ENCODE data around the gene PSTPIP2. TPM values are rescaled to one million over a fixed set of nuclear protein-coding genes. Genes with fewer than 3 reads are reported as not detected.
"Not testable (repeated sequence)": the region's sequence is repeated elsewhere in the genome, so short reads cannot be mapped to it uniquely, and the experiment has no call there.

PSTPIP2 gene
- total and polyA plus RNA-seq, 5 donors from 2014 or later: 10.3 to 16.1 (median 12.4) TPM

GRCh38 chr18:46054956-46055837, 16.9 kb downstream of the PSTPIP2 start:
- ATAC-seq (ENCODE audit: low read depth in 2 of 2) (peak; percentile 77 to 79), DNase-seq (peak in 2 of 3 donors; percentile 15 to 66)
- H3K4me1 ChIP-seq (ENCODE audit: control insufficient read depth, insufficient read depth, low read length, poor library complexity, severe bottlenecking): peaks cover 14% of the 10 kb centered on the region
- H3K4me3 Mint-ChIP-seq: peak overlapping the region in 2 of 4 donors; percentile 56 to 65
- peak overlapping the region; percentile 39 for H3K4me3 ChIP-seq (ENCODE audit: low read depth, low read length)
- peak overlapping the region; percentile 86 to 97 (median 90) for H3K27ac Mint-ChIP-seq
- no peaks in the 10 kb centered on the region for H3K27me3 Mint-ChIP-seq
- no peaks in the 10 kb centered on the region for H3K27me3 ChIP-seq (ENCODE audit: control insufficient read depth, insufficient read depth, low read length)
- H3K36me3 ChIP-seq (ENCODE audit: control insufficient read depth, insufficient read depth, low read length): no peaks in the 10 kb centered on the region
- no peaks in the 10 kb centered on the region for H3K9me3 Mint-ChIP-seq
- no peaks in the 10 kb centered on the region for H3K36me3 Mint-ChIP-seq
- H3K4me1 Mint-ChIP-seq: peaks cover 18 to 44% (median 28%) of the 10 kb centered on the region in 4 donors
- H3K27ac ChIP-seq (ENCODE audit: insufficient read depth, low read length, poor library complexity, severe bottlenecking): peak overlapping the region; percentile 54
- no peaks in the 10 kb centered on the region for H3K9me3 ChIP-seq (ENCODE audit: control insufficient read depth in 2 of 2, low read length in 2 of 2)

DNA sequence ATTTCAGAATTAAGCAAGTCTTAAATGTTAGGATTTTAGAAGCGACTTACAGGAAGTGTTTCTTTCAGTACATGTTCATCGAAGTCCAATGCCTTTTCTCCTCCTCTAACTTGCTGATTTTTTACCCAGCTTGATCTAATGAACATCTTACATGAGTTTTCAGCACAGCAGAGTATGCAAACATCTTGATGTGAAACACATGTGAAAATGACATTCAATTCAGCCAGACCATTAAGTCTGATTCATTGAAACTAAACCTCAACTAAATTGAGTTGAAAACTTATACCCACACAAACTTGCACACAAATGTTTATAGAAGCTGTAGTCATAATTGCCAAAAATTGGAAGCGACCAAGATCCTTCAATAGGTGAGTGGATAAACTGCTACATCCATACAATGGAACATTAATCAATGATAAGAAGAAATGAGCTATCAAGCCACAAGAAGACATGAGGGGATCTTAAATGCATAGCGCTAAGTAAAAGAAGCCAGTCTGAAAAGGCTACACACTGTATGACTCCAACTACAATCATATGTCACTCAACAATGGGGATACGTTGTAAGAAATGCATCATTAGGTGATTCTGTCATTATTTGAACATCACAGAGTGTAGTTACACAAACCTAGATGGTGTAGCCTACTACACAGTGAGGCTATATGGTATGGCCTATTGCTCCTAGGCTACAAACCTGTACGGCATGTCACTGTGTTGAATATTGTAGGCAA, 18.5 kb downstream of the PSTPIP2 start:
- no peak for DNase-seq
- no peak for ATAC-seq (ENCODE audit: low read depth in 2 of 2)
- Histone ChIP-seq H3K4me1 (ENCODE audit: control insufficient read depth, insufficient read depth, low read length, poor library complexity, severe bottlenecking) (peaks cover 14% of the 10 kb centered on the region), H3K27me3 (ENCODE audit: control insufficient read depth, insufficient read depth, low read length) (no peaks in the 10 kb centered on the region), H3K9me3 (ENCODE audit: control insufficient read depth in 2 of 2, low read length in 2 of 2) (no peaks in the 10 kb centered on the region), H3K36me3 (ENCODE audit: control insufficient read depth, insufficient read depth, low read length) (no peaks in the 10 kb centered on the region), H3K4me3 (ENCODE audit: low read depth, low read length) (no peak overlapping the region), H3K27ac (ENCODE audit: insufficient read depth, low read length, poor library complexity, severe bottlenecking) (no peak overlapping the region)
- H3K36me3 Mint-ChIP-seq: peaks cover 3% of the 10 kb centered on the region
- H3K27me3 Mint-ChIP-seq: no peaks in the 10 kb centered on the region
- peaks cover 18 to 44% (median 29%) of the 10 kb centered on the region in 4 donors for H3K4me1 Mint-ChIP-seq
- peaks cover 0 to 1% (median 0%) of the 10 kb centered on the region in 7 donors for H3K9me3 Mint-ChIP-seq
- peak overlapping the region in 1 of 4 donors; percentile 0 for H3K4me3 Mint-ChIP-seq
- no peak overlapping the region for H3K27ac Mint-ChIP-seq

DNA sequence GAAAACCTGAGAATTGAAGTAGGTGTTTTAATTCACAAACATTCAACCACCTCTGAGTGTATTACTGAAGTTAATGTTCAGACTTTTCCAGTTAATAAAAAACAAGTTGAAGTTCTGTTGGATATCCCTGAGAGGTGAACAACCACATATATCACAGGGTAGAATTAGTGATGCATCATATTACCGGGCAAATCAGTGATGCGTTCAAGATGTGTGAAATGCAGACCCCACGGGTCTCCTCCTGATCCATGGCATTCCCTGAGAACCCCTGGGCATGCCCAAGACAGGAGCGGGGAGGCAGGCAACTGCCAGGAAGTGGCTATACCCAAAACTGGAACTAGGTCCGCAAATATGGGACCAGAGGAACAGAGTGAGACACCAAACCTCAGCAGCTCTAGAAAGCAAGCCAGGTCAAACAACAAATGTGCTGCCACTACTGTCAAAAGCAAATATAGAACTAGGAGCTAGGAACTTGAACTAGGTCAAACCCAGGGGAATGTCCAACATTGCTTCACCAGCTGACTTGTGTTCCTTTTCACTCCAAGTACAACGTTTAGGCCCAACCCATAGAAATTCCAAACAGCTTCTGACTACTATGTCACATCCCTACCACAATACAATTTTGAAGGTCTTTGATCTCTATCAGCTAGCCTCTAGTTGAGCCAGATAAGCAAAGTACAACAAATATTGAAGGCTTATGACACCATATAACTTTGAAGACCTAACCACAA, 20.2 kb downstream of the PSTPIP2 start:
- no peaks in the 10 kb centered on the region for H3K9me3 ChIP-seq (ENCODE audit: control insufficient read depth in 2 of 2, low read length in 2 of 2)
- Mint-ChIP-seq H3K27me3 (no peaks in the 10 kb centered on the region), H3K4me3 (no peak overlapping the region), H3K9me3 (peaks cover 0 to 1% (median 0%) of the 10 kb centered on the region in 7 donors), H3K4me1 (peaks cover 18 to 47% (median 30%) of the 10 kb centered on the region in 4 donors), H3K36me3 (peaks cover 3% of the 10 kb centered on the region), H3K27ac (no peak overlapping the region)
- ATAC-seq (ENCODE audit: low read depth in 2 of 2) (no peak), DNase-seq (no peak)
- no peak overlapping the region for H3K27ac ChIP-seq (ENCODE audit: insufficient read depth, low read length, poor library complexity, severe bottlenecking)
- H3K27me3 ChIP-seq (ENCODE audit: control insufficient read depth, insufficient read depth, low read length): no peaks in the 10 kb centered on the region
- H3K4me3 ChIP-seq (ENCODE audit: low read depth, low read length): no peak overlapping the region
- H3K4me1 ChIP-seq (ENCODE audit: control insufficient read depth, insufficient read depth, low read length, poor library complexity, severe bottlenecking): peaks cover 14% of the 10 kb centered on the region
- H3K36me3 ChIP-seq (ENCODE audit: control insufficient read depth, insufficient read depth, low read length): no peaks in the 10 kb centered on the region

GRCh38 chr18:46050268-46050667, 21.8 kb downstream of the PSTPIP2 start:
- Mint-ChIP-seq H3K4me1 (peaks cover 12 to 43% (median 24%) of the 10 kb centered on the region in 4 donors), H3K4me3 (no peak overlapping the region), H3K27me3 (no peaks in the 10 kb centered on the region), H3K27ac (no peak overlapping the region), H3K36me3 (peaks cover 3% of the 10 kb centered on the region), H3K9me3 (peaks cover 0 to 1% (median 0%) of the 10 kb centered on the region in 7 donors)
- Histone ChIP-seq H3K9me3 (ENCODE audit: control insufficient read depth in 2 of 2, low read length in 2 of 2) (no peaks in the 10 kb centered on the region), H3K36me3 (ENCODE audit: control insufficient read depth, insufficient read depth, low read length) (no peaks in the 10 kb centered on the region), H3K4me1 (ENCODE audit: control insufficient read depth, insufficient read depth, low read length, poor library complexity, severe bottlenecking) (peaks cover 5% of the 10 kb centered on the region), H3K27me3 (ENCODE audit: control insufficient read depth, insufficient read depth, low read length) (no peaks in the 10 kb centered on the region), H3K27ac (ENCODE audit: insufficient read depth, low read length, poor library complexity, severe bottlenecking) (no peak overlapping the region), H3K4me3 (ENCODE audit: low read depth, low read length) (no peak overlapping the region)
- no peak for ATAC-seq (ENCODE audit: low read depth in 2 of 2)
- no peak for DNase-seq

DNA sequence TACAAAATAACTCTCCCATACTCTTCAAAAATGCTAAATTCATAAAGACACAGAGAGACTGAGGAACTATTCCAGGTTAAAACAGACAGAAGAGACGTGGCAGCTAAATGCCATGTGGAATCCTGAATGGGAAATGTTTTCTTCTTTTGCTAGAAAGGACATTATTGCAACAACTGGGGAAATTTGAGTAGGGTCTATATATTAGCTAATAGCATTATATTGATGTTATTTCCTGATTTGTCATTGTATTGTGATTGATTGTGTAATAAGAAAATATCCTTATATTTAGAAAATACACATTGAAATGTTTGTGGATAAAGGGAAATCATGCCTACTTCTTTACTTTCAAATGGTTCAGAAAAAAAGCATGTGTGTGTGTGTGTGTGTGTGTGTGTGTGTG, 23.4 kb downstream of the PSTPIP2 start:
- Histone ChIP-seq H3K4me1 (ENCODE audit: control insufficient read depth, insufficient read depth, low read length, poor library complexity, severe bottlenecking) (no peaks in the 10 kb centered on the region), H3K27me3 (ENCODE audit: control insufficient read depth, insufficient read depth, low read length) (no peaks in the 10 kb centered on the region), H3K27ac (ENCODE audit: insufficient read depth, low read length, poor library complexity, severe bottlenecking) (no peak overlapping the region), H3K9me3 (ENCODE audit: control insufficient read depth in 2 of 2, low read length in 2 of 2) (no peaks in the 10 kb centered on the region), H3K36me3 (ENCODE audit: control insufficient read depth, insufficient read depth, low read length) (no peaks in the 10 kb centered on the region), H3K4me3 (ENCODE audit: low read depth, low read length) (no peak overlapping the region)
- ATAC-seq (ENCODE audit: low read depth in 2 of 2): no peak
- no peaks in the 10 kb centered on the region for H3K27me3 Mint-ChIP-seq
- H3K36me3 Mint-ChIP-seq: peaks cover 3% of the 10 kb centered on the region
- peaks cover 4 to 34% (median 19%) of the 10 kb centered on the region in 4 donors for H3K4me1 Mint-ChIP-seq
- H3K27ac Mint-ChIP-seq: peak overlapping the region in 1 of 3 donors; percentile 26
- peaks cover 0 to 1% (median 0%) of the 10 kb centered on the region in 7 donors for H3K9me3 Mint-ChIP-seq
- H3K4me3 Mint-ChIP-seq: no peak overlapping the region
- DNase-seq: no peak

- not testable (repeated sequence) for H3K9me3 Mint-ChIP-seq; H3K4me1 ChIP-seq (ENCODE audit: control insufficient read depth, insufficient read depth, low read length, poor library complexity, severe bottlenecking); H3K4me3 ChIP-seq (ENCODE audit: low read depth, low read length); H3K27me3 ChIP-seq (ENCODE audit: control insufficient read depth, insufficient read depth, low read length); H3K36me3 Mint-ChIP-seq; H3K9me3 ChIP-seq (ENCODE audit: control insufficient read depth in 2 of 2, low read length in 2 of 2); ATAC-seq (ENCODE audit: low read depth in 2 of 2); H3K27me3 Mint-ChIP-seq; H3K36me3 ChIP-seq (ENCODE audit: control insufficient read depth, insufficient read depth, low read length); H3K27ac ChIP-seq (ENCODE audit: insufficient read depth, low read length, poor library complexity, severe bottlenecking); H3K27ac Mint-ChIP-seq; DNase-seq; H3K4me3 Mint-ChIP-seq
- H3K4me1 Mint-ChIP-seq: peaks cover under 1 to 34% (median 18%) of the 10 kb centered on the region in 4 donors
Measured at GRCh38 chr18:46047369-46047768, 24.7 kb downstream of the PSTPIP2 start.

- no peaks in the 10 kb centered on the region for H3K27me3 Mint-ChIP-seq
- H3K36me3 Mint-ChIP-seq: peaks cover 3% of the 10 kb centered on the region
- no peaks in the 10 kb centered on the region for H3K27me3 ChIP-seq (ENCODE audit: control insufficient read depth, insufficient read depth, low read length)
- peaks cover 0 to 36% (median 24%) of the 10 kb centered on the region in 4 donors for H3K4me1 Mint-ChIP-seq
- no peak overlapping the region for H3K4me3 Mint-ChIP-seq
- no peak overlapping the region for H3K4me3 ChIP-seq (ENCODE audit: low read depth, low read length)
- H3K9me3 Mint-ChIP-seq: peaks cover 0 to 1% (median 0%) of the 10 kb centered on the region in 7 donors
- ATAC-seq (ENCODE audit: low read depth in 2 of 2) (no peak), DNase-seq (no peak)
- peak overlapping the region in 2 of 3 donors; percentile 38 to 76 for H3K27ac Mint-ChIP-seq
- no peaks in the 10 kb centered on the region for H3K9me3 ChIP-seq (ENCODE audit: control insufficient read depth in 2 of 2, low read length in 2 of 2)
- no peaks in the 10 kb centered on the region for H3K36me3 ChIP-seq (ENCODE audit: control insufficient read depth, insufficient read depth, low read length)
- H3K4me1 ChIP-seq (ENCODE audit: control insufficient read depth, insufficient read depth, low read length, poor library complexity, severe bottlenecking): peaks cover 13% of the 10 kb centered on the region
- H3K27ac ChIP-seq (ENCODE audit: insufficient read depth, low read length, poor library complexity, severe bottlenecking): no peak overlapping the region
Measured at GRCh38 chr18:46046688-46047087, 25.4 kb downstream of the PSTPIP2 start.

Data from CD4-positive, CD25-positive, alpha-beta regulatory T cell (primary cell).